ENCODE measurements around the gene KIAA1958.

The KIAA1958 gene

DNA sequence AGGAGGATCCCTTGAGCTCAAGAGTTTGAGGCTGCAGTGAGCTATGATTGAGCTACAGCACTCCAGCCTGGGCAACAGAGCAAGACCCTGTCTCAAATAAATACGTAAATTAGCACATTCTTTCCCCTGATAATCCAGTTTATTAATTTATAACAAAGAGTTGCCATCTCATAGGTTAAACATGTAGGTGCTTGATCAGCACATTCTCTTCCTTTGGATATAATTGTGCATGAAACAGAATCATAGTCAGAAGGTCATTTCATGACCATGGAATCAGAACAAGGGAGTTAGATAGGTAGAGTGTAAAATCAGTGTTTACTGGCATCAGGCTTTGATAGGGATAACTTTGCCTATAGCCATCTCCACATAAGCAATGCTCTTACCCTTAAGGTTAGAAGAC, 43.0 kb upstream of the KIAA1958 start:
- peaks cover 2% of the 10 kb centered on the region for H3K36me3 ChIP-seq (replicated peaks)
- H3K4me3 ChIP-seq (ENCODE audit: low read depth, low read length): no peak overlapping the region
- no peak for DNase-seq
- no peaks in the 10 kb centered on the region for H3K27me3 ChIP-seq (replicated peaks)
- TF ChIP-seq, protein P1, sequence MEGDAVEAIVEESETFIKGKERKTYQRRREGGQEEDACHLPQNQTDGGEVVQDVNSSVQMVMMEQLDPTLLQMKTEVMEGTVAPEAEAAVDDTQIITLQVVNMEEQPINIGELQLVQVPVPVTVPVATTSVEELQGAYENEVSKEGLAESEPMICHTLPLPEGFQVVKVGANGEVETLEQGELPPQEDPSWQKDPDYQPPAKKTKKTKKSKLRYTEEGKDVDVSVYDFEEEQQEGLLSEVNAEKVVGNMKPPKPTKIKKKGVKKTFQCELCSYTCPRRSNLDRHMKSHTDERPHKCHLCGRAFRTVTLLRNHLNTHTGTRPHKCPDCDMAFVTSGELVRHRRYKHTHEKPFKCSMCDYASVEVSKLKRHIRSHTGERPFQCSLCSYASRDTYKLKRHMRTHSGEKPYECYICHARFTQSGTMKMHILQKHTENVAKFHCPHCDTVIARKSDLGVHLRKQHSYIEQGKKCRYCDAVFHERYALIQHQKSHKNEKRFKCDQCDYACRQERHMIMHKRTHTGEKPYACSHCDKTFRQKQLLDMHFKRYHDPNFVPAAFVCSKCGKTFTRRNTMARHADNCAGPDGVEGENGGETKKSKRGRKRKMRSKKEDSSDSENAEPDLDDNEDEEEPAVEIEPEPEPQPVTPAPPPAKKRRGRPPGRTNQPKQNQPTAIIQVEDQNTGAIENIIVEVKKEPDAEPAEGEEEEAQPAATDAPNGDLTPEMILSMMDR (IDR thresholded peaks at IDR 0.05; ENCODE audit: low read depth, low read length, missing control alignments): no peak
- in situ Hi-C loops (cut with HindIII; ENCODE audit: low pct_ligation_motif_present, low sequenced_read_pairs): no loop called here
- H3K27ac ChIP-seq: no peak overlapping the region

DNA sequence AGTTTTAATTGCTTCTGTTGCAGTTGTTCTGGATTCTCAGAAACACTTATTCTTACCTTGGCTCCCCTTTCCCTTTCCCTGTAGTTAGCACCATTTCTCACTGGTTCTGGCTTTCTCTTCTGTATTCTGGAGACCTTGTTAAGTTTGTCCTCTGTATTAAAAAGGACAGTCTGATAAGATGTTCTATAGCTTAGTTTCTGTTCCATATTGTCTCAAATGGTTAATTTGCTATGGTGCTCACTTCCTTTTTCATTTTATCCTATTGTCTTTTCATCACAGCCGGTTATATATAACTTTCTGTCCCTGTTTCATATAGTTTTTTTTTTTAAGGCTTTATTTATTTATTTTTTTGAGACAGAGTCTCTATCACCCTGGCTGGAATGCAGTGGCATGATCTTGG, 41.4 kb upstream of the KIAA1958 start:
- H3K27ac ChIP-seq: no peak overlapping the region
- TF ChIP-seq, protein P1 (IDR thresholded peaks at IDR 0.05; ENCODE audit: low read depth, low read length, missing control alignments): no peak
- in situ Hi-C loops (cut with HindIII; ENCODE audit: low pct_ligation_motif_present, low sequenced_read_pairs): no loop called here
- no peaks in the 10 kb centered on the region for H3K27me3 ChIP-seq (replicated peaks)
- peaks cover 2% of the 10 kb centered on the region for H3K36me3 ChIP-seq (replicated peaks)
- no peak for DNase-seq
- H3K4me3 ChIP-seq (ENCODE audit: low read depth, low read length): no peak overlapping the region

DNA sequence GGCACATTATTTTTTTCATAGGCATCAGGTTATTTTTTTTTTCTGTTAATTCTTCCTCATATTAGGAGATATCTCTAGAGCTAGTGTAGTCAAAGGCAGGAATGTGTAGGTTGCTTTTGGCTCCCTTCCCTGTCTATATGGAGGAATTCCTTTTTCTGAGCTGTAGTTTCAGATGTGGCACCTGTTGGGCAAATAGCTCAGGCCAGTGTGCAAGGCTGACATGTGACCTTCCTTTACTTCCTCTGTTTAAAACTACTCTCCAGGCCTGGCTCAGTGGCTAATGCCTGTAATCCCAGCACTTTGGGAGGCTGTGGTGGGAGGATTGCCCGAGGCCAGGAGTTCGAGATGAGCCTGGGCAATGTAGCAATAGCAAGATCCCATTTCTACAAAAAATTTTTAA, 40.5 kb upstream of the KIAA1958 start:
- TF ChIP-seq, protein P1 (IDR thresholded peaks at IDR 0.05; ENCODE audit: low read depth, low read length, missing control alignments): no peak
- in situ Hi-C loops (cut with HindIII; ENCODE audit: low pct_ligation_motif_present, low sequenced_read_pairs): no loop called here
- Histone ChIP-seq H3K27me3 (replicated peaks) (no peaks in the 10 kb centered on the region), H3K36me3 (replicated peaks) (no peaks in the 10 kb centered on the region), H3K27ac (no peak overlapping the region), H3K4me3 (ENCODE audit: low read depth, low read length) (no peak overlapping the region)
- DNase-seq: no peak

DNA sequence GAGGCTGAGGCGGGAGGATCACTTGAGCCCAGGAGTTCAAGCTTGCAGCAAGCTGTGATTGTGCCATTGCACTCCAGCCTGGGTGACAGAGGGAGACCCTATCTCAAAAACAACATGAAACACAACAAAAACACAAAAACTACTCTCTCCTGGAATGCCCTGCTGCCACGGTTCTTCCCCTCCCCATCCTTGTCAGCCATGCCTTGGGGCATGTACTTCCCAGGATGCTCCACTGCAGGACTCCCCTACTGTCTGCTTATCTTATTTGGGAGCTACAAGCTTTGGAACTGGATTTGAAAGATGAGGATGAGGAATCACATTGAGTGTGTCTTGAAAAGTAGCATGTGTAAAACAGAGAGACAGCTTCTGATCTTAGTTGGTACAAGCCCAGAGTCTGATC, 40.1 kb upstream of the KIAA1958 start:
- no peaks in the 10 kb centered on the region for H3K36me3 ChIP-seq (replicated peaks)
- H3K27ac ChIP-seq: no peak overlapping the region
- no peaks in the 10 kb centered on the region for H3K27me3 ChIP-seq (replicated peaks)
- TF ChIP-seq, protein P1 (IDR thresholded peaks at IDR 0.05; ENCODE audit: low read depth, low read length, missing control alignments): no peak
- H3K4me3 ChIP-seq (ENCODE audit: low read depth, low read length): no peak overlapping the region
- DNase-seq: no peak
- in situ Hi-C loops (cut with HindIII; ENCODE audit: low pct_ligation_motif_present, low sequenced_read_pairs): no loop called here

DNA sequence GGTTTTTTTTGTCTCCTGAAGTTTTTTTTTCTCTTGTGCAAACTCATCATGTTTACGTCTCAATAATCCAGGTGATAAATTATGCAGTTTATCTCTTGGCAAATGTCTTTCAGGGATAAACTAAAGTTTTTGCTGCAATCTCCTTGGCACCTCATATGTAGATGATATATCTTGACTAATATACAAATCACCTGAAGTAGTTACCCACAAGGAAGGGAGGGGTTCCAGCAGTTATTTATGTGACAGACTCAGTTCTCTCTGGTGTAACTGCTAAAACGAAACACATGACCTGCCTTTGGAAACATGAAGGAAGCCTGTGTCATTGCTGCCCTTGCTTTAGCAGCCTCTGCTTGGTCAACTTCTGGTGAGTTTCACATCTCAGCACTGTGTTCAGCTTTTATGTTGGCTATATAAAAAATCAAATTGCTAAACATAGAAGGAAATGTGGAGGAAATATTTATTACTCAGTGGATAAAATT, 39.3 kb upstream of the KIAA1958 start:
- TF ChIP-seq, protein P1 (IDR thresholded peaks at IDR 0.05; ENCODE audit: low read depth, low read length, missing control alignments): no peak
- no peak overlapping the region for H3K27ac ChIP-seq
- no peaks in the 10 kb centered on the region for H3K36me3 ChIP-seq (replicated peaks)
- peak; percentile 7 for DNase-seq
- in situ Hi-C loops (cut with HindIII; ENCODE audit: low pct_ligation_motif_present, low sequenced_read_pairs): no loop called here
- no peaks in the 10 kb centered on the region for H3K27me3 ChIP-seq (replicated peaks)
- no peak overlapping the region for H3K4me3 ChIP-seq (ENCODE audit: low read depth, low read length)

DNA sequence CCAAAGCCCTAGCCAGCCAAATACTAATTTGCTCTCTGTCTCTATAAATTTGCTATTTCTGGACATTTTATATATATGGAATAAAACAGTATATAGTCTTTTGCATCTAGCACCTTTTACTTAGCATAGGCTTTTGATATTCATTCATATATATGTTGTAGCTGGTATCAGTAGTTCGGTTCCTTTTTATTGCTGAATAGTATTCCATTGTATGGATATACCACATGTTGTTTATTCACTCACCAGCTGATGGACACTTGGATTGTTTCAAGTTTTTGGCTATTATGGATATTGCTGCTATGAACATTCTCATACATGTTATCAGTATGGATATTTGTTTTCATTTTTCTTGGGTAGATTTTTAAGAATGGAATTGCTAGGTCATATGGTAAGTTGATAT, 23.8 kb upstream of the KIAA1958 start:
- H3K27me3 ChIP-seq (replicated peaks): no peaks in the 10 kb centered on the region
- H3K4me3 ChIP-seq (ENCODE audit: low read depth, low read length): no peak overlapping the region
- in situ Hi-C loops (cut with HindIII; ENCODE audit: low pct_ligation_motif_present, low sequenced_read_pairs): no loop called here
- no peak for DNase-seq
- TF ChIP-seq, protein P1 (IDR thresholded peaks at IDR 0.05; ENCODE audit: low read depth, low read length, missing control alignments): no peak
- H3K27ac ChIP-seq: no peak overlapping the region
- H3K36me3 ChIP-seq (replicated peaks): peaks cover 3% of the 10 kb centered on the region

Measured in brain microvascular endothelial cell (primary cell).